Fibroblast of skin of left quadriceps (primary cell): ENCODE results near the gene CFAP54.

Experiments used
- DNase-seq, 2 experiments: peaks; one replicate each; pipeline ENCODE4 v3.0.0-alpha.2; 2013; ENCODE audit warnings: low read depth in 2 of 2

Gene CFAP54

DNA sequence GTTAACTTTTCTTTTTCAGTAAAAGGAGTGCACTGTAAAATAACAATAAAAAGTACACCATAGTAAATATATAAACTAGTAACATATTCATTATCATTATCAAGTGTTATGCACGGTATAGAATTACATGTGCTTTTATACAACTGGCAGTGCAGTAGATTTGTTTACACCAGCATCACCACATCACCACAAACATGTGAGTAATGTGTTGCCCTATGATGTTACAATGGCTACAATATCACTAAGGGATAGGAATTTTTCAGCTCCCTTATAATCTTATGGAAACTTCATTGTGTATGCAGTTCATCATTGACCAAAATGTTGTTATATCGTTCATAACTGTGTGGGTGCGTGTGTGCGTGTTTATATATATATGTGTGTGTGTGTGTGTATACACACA, 394.2 kb downstream of the CFAP54 start:
- no peak for DNase-seq

DNA sequence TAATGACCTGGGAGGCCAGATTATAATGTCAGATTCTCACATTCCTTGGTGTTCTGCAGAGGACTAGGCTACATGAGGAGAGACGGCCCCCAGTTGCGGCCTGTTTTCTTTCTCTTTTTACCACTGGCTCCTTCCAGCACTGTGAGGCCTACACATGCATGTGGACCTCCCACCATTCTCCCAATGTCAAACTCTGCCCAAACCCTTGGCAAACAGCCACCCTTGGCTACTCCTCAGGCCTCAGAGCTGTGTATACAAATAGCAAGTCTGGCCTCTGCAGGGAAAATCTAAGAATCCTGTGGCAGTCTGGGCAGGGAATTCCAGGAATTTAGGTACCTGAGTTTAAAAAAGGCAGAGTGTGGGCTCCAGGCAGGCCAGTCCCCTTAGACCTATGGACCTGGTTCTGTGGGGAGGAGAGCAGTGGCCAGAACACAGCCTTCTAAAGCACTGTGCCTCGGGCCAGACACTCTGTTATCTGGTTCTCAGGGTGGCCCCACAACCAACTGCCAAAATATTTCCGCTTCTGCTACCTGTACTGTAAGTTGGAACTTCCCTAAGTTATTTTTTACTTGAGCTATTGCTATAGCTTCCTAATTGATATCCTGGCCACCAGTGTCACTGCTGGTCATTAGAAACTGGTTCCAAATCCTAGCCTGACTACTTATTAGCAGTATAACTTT, 397.8 kb downstream of the CFAP54 start:
- no peak for DNase-seq

DNA sequence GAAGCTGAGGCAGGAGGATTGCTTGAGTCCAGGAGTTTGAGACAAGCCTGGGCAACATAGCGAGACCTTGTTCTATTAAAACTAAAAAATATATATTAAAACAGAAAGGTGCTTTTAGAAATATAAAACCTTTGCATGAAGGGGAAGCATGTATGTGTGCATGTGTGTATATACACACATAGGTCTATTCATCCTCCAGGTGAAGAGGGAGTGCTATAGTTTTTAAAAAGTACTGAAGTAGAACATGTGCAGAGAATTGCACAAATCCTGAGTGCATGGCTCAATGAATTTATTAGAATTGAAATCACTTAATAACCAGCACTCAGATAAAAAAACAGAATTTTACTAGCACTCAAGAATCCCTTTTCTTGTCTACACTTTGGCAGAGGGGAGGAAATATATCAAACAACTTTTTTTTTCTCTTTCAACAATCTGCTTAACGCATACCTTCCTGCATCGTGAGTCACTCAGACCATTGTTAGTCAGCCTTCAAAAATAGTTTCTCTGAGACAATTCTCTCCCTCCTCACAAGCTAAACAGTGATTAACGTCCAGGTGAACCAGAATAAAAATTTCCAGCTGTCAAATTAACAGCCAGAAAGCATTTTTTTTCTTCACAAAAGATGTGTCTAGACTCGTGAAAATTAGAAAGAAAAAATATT, 400.0 kb downstream of the CFAP54 start:
- DNase-seq, result peak; percentile 46 to 54

DNA sequence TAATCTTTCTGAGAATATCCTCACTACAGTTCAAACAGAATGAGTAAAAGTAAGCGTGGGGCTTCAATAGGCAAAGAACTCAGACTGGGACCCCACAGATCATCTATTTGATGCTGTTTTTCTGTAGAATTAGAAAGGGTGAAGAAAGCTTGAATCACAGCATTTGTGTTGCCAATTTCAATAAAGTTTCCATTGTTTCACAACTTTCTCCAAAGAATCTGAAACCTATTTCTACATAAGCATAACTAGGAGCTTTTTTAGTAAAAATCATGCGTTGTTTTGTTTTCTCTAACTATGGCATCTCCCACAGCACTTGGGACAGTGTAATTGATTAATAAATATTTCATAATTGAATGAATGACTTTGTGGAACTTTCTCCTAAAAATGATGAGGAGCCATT, 401.0 kb downstream of the CFAP54 start:
- DNase-seq, result no peak

DNA sequence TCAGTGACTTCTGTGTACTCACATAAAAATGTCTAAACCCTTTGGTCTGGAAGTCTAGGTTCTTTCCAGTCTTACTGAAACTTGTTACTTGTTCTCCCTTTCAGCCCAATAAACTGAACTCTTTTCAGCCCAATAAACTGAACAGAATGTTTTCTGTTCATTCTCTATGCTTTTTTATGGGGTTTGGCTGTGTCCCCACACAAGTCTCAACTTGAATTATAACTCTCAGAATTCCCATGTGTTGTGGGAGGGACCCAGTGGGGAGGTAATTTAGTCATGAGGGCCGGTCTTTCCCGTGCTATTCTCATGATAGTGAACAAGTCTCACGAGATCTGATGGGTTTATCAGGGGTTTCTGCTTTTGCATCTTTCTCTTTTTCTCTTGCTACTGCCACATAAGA, 402.7 kb downstream of the CFAP54 start:
- DNase-seq, result no peak

DNA sequence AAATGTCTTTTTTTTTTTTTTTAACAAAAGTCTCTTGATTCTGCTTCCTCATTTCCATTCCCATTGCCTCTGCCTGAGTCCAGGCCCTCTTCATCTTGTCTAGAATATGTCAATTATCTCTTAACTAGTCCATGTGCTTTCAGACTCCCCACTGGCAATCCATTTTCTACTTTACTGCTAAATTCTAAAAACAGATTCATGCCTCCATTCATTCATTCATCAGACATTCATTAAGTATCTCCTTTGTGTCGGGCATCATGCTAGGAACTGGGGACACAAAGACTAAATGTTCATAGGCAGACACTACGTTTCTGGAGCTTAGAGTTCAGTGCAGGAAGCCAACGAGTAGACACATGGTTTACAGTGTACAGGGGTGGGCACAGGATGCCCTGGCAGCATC, 408.0 kb downstream of the CFAP54 start:
- no peak for DNase-seq

DNA sequence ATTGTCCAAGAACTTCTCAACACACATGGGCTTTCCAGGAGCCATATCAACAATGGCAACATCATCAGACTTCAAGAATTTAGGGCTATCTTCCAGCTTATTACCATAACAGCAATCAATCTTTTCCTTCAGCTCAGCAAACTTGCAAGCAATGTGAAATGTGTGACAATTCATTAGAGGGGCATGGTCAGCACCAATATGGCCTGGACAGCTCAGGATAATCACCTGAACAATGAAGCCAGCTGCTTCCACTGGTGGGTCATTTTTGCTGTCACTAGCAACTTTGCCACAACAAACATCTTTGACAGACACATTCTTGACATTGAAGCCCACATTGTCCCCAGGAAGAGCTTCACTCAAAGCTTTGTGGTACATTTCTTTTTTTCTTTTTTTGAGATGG, 411.8 kb downstream of the CFAP54 start:
- DNase-seq, result no peak

DNA sequence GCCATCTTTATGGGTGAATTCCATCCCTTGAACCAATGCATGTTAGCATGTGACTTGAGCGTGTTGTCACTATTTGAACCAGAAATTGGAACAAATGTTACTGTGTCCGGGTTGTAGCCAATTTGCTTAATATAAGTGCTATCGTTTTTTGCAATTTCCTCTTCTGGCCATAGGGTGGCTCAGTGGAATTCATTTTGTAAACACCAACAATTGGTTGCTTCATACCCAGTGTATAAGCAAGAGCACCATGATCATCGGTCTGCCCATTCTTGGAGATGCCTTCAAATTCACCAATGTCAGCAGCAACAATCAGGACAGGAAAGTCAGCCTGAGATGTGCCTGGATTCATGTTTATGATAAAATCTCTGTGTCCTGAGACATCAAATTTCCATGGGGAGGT, 412.7 kb downstream of the CFAP54 start:
- no peak for DNase-seq

DNA sequence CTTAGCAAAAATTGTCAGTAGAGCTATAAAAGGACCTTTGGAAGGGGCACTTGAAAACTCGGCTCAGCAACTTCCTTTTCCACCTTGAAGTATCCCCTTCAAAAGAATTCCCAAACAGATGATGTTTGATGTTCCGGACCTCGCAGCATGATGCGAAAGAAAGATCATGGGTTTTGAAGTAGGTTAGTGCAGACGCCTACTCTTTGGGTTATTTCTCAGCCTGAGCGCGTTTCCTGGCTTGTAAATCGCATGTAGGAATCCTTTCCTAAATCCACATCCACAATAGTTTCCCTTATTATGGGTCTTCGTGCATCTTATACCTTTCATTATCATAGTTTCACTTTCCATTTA, 417.1 kb downstream of the CFAP54 start:
- DNase-seq, result no peak

DNA sequence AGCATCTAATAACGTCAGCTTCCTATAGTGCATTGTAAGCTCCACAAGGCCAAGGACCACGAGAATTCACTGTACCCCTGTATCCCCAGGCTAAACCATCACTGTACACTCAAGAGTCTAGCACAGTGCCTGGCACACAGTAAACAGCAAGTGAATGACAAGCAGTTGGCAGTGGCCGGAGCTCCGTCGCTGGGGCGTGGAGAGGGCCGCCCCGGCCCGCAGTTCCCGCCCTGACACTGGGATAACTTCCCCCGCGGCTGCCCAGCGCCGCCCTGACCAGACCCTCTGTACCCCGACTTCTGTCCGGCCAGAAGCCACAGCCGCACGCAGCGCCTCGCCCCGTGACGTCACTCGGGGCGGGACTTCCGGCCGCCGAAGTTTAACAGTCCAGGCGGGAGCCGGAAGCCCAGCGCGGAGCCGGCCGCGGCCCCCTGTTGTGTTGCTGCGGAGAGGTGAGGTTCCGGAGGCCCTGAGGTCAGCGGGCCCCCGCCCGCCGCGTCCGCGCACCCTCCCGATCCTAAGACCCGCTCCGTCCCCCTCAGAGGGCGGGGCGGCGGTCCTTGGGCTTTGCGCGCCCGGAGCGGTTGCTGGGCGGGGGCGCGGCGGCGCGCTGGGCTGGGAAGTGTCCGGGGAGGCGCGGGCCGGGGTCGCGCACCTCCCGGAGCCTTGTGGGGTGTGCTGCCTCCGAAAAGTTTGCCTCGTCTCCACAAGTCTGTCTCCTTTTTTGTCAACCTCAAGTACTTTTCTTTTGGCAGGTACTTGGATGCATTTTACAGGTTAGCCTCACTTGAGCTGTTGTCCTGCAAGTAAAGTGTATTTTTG, 417.7 kb downstream of the CFAP54 start, which contains the start of gene NEDD1:
TSS of gene NEDD1 (plus strand) at position 409 of the 822 bp plus-strand sequence. CDS start 2,503 bp downstream, outside the sequence.
- peak; percentile 41 to 44 for DNase-seq

DNA sequence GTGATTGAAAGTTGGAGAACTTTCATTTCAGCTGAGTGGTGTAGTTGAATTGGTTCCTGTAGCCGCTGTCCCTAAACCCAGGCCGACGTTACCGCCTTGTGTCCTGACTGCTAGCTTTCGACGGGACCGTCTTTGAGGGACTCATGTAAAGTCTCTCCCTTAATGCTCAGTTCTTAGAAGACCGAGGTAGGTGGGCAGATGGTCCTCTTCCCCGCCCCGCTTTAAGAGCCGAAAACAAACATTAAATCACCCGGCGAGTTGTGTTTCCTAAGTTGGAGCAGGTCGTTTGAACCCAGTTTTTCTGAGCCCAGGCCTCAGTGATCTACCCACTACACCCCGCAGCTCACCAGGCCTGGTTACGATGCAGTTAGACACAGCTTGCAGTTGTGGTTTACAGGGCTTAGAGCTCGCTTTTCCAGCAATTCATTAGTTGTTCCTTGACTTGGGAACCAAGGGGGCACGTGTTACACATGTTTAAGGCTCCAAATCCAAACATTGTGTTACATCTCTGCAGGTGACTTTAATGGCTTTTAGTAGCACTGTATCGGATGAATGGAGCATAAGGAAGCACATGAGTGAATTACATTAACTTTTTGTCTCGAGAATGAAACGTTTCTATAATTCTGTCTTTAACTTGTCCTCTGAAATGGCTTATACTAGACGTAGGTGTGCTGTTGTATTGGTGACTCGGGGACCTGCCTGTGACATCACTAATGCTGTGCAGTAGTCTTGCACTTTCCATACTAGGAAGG, 418.5 kb downstream of the CFAP54 start:
- no peak for DNase-seq

DNA sequence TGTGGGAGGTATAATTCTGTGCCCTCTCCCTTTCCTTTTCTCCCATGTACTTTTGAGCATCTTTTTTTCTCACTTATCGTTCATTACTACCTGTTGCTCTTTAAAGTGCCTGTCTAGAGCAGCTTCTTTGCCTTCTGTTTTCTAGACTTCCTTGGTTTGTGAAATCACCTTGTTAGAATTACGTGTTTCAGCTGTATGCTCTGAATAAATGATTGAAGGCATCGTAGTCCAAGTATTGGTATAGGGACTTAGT, 419.0 kb downstream of the CFAP54 start:
- DNase-seq, result no peak

DNA sequence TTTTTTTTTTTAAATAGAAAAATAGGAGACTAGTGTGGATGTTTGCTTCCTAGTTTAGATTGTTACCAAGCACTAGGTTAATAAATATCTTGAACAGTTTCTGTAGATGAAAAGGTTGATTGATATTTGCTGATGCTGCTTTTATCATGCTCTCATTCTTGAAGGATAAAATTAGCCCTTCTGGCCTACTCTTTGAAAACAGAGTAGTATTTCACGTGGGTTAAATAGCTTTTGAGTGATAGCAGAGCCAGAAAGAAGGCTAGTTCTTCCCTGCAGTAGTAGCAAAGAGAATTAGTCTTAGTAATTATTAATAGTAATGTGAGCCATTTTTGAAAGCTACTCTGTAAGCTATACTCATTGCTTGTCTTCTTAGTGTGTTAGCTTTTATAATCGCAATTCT, 422.9 kb downstream of the CFAP54 start:
- DNase-seq, result no peak

DNA sequence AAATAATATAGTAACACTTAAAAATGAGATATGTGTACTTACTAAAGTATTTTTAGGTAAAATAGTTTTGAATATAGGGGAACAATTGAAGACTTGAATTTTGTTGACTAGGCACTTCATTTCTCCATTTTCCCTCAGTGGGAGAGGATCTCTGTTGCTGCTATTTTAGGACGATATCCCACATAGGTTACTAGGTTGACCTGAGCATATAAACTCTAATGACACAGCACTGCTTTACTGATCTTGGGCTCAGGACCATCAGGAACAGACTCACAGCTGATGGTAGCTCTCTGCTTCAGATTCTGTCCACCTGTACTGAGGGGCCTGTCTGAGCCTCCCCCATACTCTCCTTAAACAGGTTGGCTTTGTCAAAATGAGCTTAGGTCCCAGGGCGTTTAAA, 423.6 kb downstream of the CFAP54 start:
- DNase-seq, result no peak

DNA sequence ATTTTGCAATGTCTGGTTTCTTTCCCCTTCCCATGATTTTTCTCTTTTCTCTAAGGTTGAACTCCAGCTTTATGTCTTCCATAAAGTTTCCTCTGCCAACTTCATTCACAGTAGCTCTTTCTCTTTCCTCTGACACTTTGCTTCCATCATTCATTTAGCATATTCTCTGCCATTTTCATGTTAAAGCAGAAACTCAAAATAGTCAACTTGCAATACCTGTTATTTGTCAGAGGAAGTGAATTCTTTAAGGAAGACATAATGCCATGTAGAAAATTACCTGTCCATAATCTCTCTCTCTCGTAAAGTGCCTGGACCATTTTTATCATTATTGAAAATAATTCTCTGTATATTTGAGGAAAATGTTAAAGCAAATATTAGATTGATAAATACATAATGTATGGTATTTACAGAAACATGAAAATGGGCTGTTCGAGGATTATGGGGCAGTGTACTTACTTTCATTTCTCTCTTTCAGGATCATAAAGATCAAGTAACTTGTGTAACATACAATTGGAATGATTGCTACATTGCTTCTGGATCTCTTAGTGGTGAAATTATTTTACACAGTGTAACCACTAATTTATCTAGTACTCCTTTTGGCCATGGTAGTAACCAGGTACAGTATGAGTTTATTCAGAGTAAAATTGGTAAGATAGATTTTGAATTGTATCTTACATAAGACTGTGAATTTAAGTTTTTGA, 430.3 kb downstream of the CFAP54 start:
- no peak for DNase-seq
